H1 (cell line): ENCODE results near the gene CELSR1. TPM values are rescaled to one million over a fixed set of nuclear protein-coding genes. Genes with fewer than 3 reads are reported as not detected.
A peak's percentile ranks its signal among the peaks of the same experiment; 100 is the strongest.

Source experiments
- CTCF ChIA-PET: fragments of 300-600 bp; sonication (Branson Sonifier 250); formaldehyde crosslinking; loops from one replicate; lab custom pipeline; 2021; ENCODE audit not compliant: partially characterized antibody; lab: Charles Lee
- POLR2A ChIA-PET: fragments of 300-600 bp; sonication (Branson Sonifier 250); formaldehyde crosslinking; loops from one replicate; lab custom pipeline; 2021; ENCODE audit warnings: inconsistent platforms; ENCODE audit not compliant: partially characterized antibody; lab: Charles Lee
- DNase-seq, 2 experiments: peaks; one replicate each; pipeline versions ENCODE4 v3.0.0 to v3.0.0-alpha.2; 2010 to 2022; ENCODE audit warnings: low spot score in 2 of 2, low read depth in 1 of 2, mixed read lengths in 1 of 2
- FAIRE-seq: peaks from 2 replicates; lab custom pipeline; 2011; peaks lifted over from hg19 to GRCh38; lab: Jason Lieb, UNC
- H2AFZ ChIP-seq: 2 replicates; pipeline ENCODE4 v1.8.1; 2012; ENCODE audit warnings: low read length, inconsistent platforms
- H2AK5ac ChIP-seq: 2 replicates; pipeline ENCODE4 v1.6.1; 2013; ENCODE audit warnings: low read depth, low read length
- H2BK120ac ChIP-seq: replicated peaks from 2 replicates; pipeline ENCODE3; 2013; ENCODE audit warnings: low read depth, low read length, inconsistent platforms
- H2BK12ac ChIP-seq: 2 replicates; pipeline ENCODE4 v1.6.1; 2013; ENCODE audit warnings: low read depth, low read length
- H2BK15ac ChIP-seq: 2 replicates; pipeline ENCODE4 v1.6.1; 2013; ENCODE audit warnings: low read length
- H2BK20ac ChIP-seq: 2 replicates; pipeline ENCODE4 v1.6.1; 2013; ENCODE audit warnings: low read length
- H2BK5ac ChIP-seq: 2 replicates; pipeline ENCODE4 v1.6.1; 2013; ENCODE audit warnings: low read depth, low read length
- H3K14ac ChIP-seq: 2 replicates; pipeline ENCODE4 v1.6.1; 2013; ENCODE audit warnings: inconsistent platforms; ENCODE audit not compliant: insufficient read length
- H3K18ac ChIP-seq: 2 replicates; pipeline ENCODE4 v1.6.1; 2013; ENCODE audit warnings: low read length; ENCODE audit errors: extremely low read depth
- H3K23ac ChIP-seq: 2 replicates; pipeline ENCODE4 v1.6.1; 2013; ENCODE audit warnings: inconsistent platforms; ENCODE audit not compliant: insufficient read length
- H3K23me2 ChIP-seq: 2 replicates; pipeline ENCODE4 v1.6.1; 2013; ENCODE audit warnings: low read depth, low read length
- H3K27ac ChIP-seq: 2 replicates; pipeline ENCODE4 v1.6.1; 2011; ENCODE audit warnings: low read depth, low read length, inconsistent platforms
- H3K27me3 ChIP-seq, 4 experiments: replicated peaks in 1 of 4; 1 replicate in 1 of 4; 2 replicates in 3 of 4; pipeline versions ENCODE4 v1.6.1 to v1.8.1; 2011 to 2013; ENCODE audit warnings: low read length in 3 of 4, mild to moderate bottlenecking in 3 of 4, inconsistent platforms in 2 of 4, mixed read lengths in 2 of 4, moderate library complexity in 1 of 4; ENCODE audit not compliant: control insufficient read depth in 3 of 4, insufficient read depth in 3 of 4; ENCODE audit errors: extremely low read depth in 1 of 4
- H3K36me3 ChIP-seq, 4 experiments: 2 replicates each; pipeline versions ENCODE4 v1.6.1 to v1.8.1; 2011 to 2013; ENCODE audit warnings: mild to moderate bottlenecking in 4 of 4, low read length in 3 of 4, moderate library complexity in 2 of 4, control low read depth in 1 of 4, inconsistent platforms in 1 of 4; ENCODE audit not compliant: insufficient read depth in 4 of 4, control insufficient read depth in 2 of 4
- H3K4ac ChIP-seq: replicated peaks from 2 replicates; pipeline ENCODE3; 2013; ENCODE audit warnings: low read length, low read depth, mixed read lengths, inconsistent platforms; ENCODE audit not compliant: insufficient read length
- H3K4me1 ChIP-seq, 4 experiments: replicated peaks in 1 of 4; 1 replicate in 1 of 4; 2 replicates in 3 of 4; pipeline versions ENCODE4 v1.6.1 to v1.8.1; 2011 to 2013; ENCODE audit warnings: low read length in 3 of 4, inconsistent platforms in 2 of 4, mixed read lengths in 1 of 4; ENCODE audit not compliant: insufficient read depth in 4 of 4, control insufficient read depth in 3 of 4
- H3K4me2 ChIP-seq, 2 experiments: 2 replicates each; pipeline versions ENCODE4 v1.6.1 to v1.8.1; 2011 to 2013; ENCODE audit warnings: low read depth in 2 of 2, low read length in 2 of 2, control low read depth in 1 of 2, inconsistent platforms in 1 of 2, mild to moderate bottlenecking in 1 of 2; ENCODE audit not compliant: insufficient read depth in 1 of 2
- H3K4me3 ChIP-seq, 4 experiments: fragments of 200-600, 300-600 bp in 1 of 4; sonication (generic), shearing (Covaris generic), sonication (Bioruptor Twin) in 1 of 4; 2 replicates each; pipeline versions ENCODE4 v1.5.1 to v1.8.1; 2011 to 2016; ENCODE audit warnings: low read length in 4 of 4, low read depth in 3 of 4, control low read depth in 2 of 4, inconsistent platforms in 2 of 4, mild to moderate bottlenecking in 2 of 4, mixed read lengths in 1 of 4, moderate library complexity in 1 of 4; ENCODE audit not compliant: insufficient read depth in 2 of 4; ENCODE audit errors: extremely low read depth in 1 of 4
- H3K56ac ChIP-seq: replicated peaks from 2 replicates; pipeline ENCODE3; 2013; ENCODE audit warnings: low read depth, mild to moderate bottlenecking, mixed read lengths, low read length, inconsistent platforms; ENCODE audit not compliant: insufficient read length
- H3K79me1 ChIP-seq: 2 replicates; pipeline ENCODE4 v1.6.1; 2013; ENCODE audit warnings: low read depth, low read length, control low read depth
- H3K79me2 ChIP-seq, 2 experiments: 2 replicates each; pipeline versions ENCODE4 v1.6.1 to v1.8.1; 2012 to 2013; ENCODE audit warnings: low read length in 2 of 2, mild to moderate bottlenecking in 2 of 2, inconsistent platforms in 1 of 2; ENCODE audit not compliant: insufficient read depth in 2 of 2, control insufficient read depth in 1 of 2
- H3K9ac ChIP-seq, 4 experiments: replicated peaks in 1 of 4; 1 replicate in 1 of 4; 2 replicates in 3 of 4; pipeline versions ENCODE4 v1.6.1 to v1.8.1; 2011 to 2013; ENCODE audit warnings: low read depth in 3 of 4, low read length in 3 of 4, control low read depth in 2 of 4, mild to moderate bottlenecking in 2 of 4, moderate library complexity in 2 of 4, inconsistent platforms in 1 of 4; ENCODE audit errors: extremely low read depth in 1 of 4
- H3K9me3 ChIP-seq, 2 experiments: 2 replicates each; pipeline versions ENCODE4 v1.6.1 to v1.8.1; 2012 to 2013; ENCODE audit warnings: mild to moderate bottlenecking in 2 of 2, moderate library complexity in 2 of 2, control low read depth in 1 of 2, inconsistent platforms in 1 of 2, low read depth in 1 of 2, low read length in 1 of 2, mixed read lengths in 1 of 2; ENCODE audit not compliant: insufficient read depth in 2 of 2
- H4K20me1 ChIP-seq, 2 experiments: replicated peaks in 1 of 2; 2 replicates each; pipeline versions ENCODE3 to v1.8.1; 2011 to 2013; ENCODE audit warnings: inconsistent platforms in 2 of 2, low read length in 2 of 2, mild to moderate bottlenecking in 1 of 2; ENCODE audit not compliant: insufficient read depth in 2 of 2, control insufficient read depth in 1 of 2
- H4K5ac ChIP-seq: 2 replicates; pipeline ENCODE4 v1.6.1; 2013; ENCODE audit warnings: low read length, low read depth, mixed read lengths, inconsistent platforms; ENCODE audit not compliant: insufficient read length
- H4K8ac ChIP-seq: 2 replicates; pipeline ENCODE4 v1.8.0; 2013; ENCODE audit warnings: mild to moderate bottlenecking, moderate library complexity, low read length, inconsistent platforms; ENCODE audit not compliant: insufficient read depth; ENCODE audit errors: extremely low read depth
- H4K91ac ChIP-seq: replicated peaks from 2 replicates; pipeline ENCODE3; 2013; ENCODE audit warnings: low read length, mixed read lengths, inconsistent platforms; ENCODE audit not compliant: insufficient read length
- ATF3 ChIP-seq: IDR thresholded peaks from 2 replicates; pipeline ENCODE4 v1.6.1; 2011; ENCODE audit warnings: low read depth, mild to moderate bottlenecking, low read length; ENCODE audit not compliant: insufficient read depth
- BACH1 ChIP-seq: IDR thresholded peaks from 2 replicates; pipeline ENCODE4 v1.6.1; 2012; ENCODE audit warnings: low read length, improper control_type of control experiment
- CBX8 ChIP-seq: fragments of 300-800, 300-1000 bp; sonication (generic); IDR thresholded peaks from 2 replicates; pipeline ENCODE4 v1.7.1; 2016; ENCODE audit warnings: low read depth, low read length, borderline replicate concordance
- GABPA ChIP-seq: IDR thresholded peaks from 2 replicates; pipeline ENCODE4 v1.6.1; 2011; ENCODE audit warnings: mild to moderate bottlenecking, low read length, moderate library complexity, borderline replicate concordance; ENCODE audit not compliant: insufficient read depth
- GTF2F1 ChIP-seq: IDR thresholded peaks from 2 replicates; pipeline ENCODE4 v1.6.1; 2012; ENCODE audit warnings: low read depth, low read length, improper control_type of control experiment, borderline replicate concordance
- PHF8 ChIP-seq: fragments of 200-600 bp; sonication (generic); conservative IDR thresholded peaks from 2 replicates; pipeline ENCODE4 v1.7.1; 2012; ENCODE audit warnings: low read depth, mild to moderate bottlenecking, inconsistent platforms, low read length, moderate library complexity
- RXRA ChIP-seq: IDR thresholded peaks from 2 replicates; pipeline ENCODE4 v1.6.1; 2011; ENCODE audit warnings: low read depth, mild to moderate bottlenecking, low read length, moderate library complexity; ENCODE audit not compliant: insufficient read depth
- SP2 ChIP-seq: IDR thresholded peaks from 2 replicates; pipeline ENCODE4 v1.6.1; 2012; ENCODE audit warnings: mild to moderate bottlenecking, low read length, inconsistent platforms
- SP4 ChIP-seq: IDR thresholded peaks from 2 replicates; pipeline ENCODE4 v1.6.1; 2012; ENCODE audit warnings: low read length, inconsistent platforms
- TAF1 ChIP-seq: IDR thresholded peaks from 2 replicates; pipeline ENCODE4 v1.6.1; 2011; ENCODE audit warnings: mild to moderate bottlenecking, low read depth, low read length
- TBP ChIP-seq: IDR thresholded peaks from 2 replicates; pipeline ENCODE4 v1.6.1; 2011; ENCODE audit warnings: low read depth, low read length, improper control_type of control experiment
- USF2 ChIP-seq: IDR thresholded peaks from 2 replicates; pipeline ENCODE4 v1.6.1; 2011; ENCODE audit warnings: low read length, improper control_type of control experiment
- WGBS, 2 experiments: shearing (Covaris generic) in 1 of 2; methylation state at CpG; one replicate each; pipeline versions ENCODE4 v1.1.6 to v1.1.7; 2013 to 2015; ENCODE audit warnings: low lambda C conversion rate in 2 of 2, mixed read lengths in 2 of 2, inconsistent platforms in 1 of 2, low coverage in 1 of 2, missing lambda C conversion rate in 1 of 2; ENCODE audit not compliant: insufficient replicate concordance in 2 of 2, insufficient coverage in 1 of 2, insufficient read length in 1 of 2; ENCODE audit errors: extremely low coverage in 1 of 2, missing lambda C conversion rate in 1 of 2; 5-methylcytosine and 5-hydroxymethylcytosine counted together
- polyA plus RNA-seq, 7 experiments: library from polyadenylated mRNA; depleted of rRNA in 3 of 7; stranded (reverse) in 5 of 7; unstranded in 2 of 7; fragments of >200 nt in 5 of 7; fragments of 200-250 nt in 2 of 7; gene quantifications; 1 replicate in 5 of 7; 2 replicates in 1 of 7; 4 replicates in 1 of 7; pipeline versions ENCODE4 v1.2.1 to v1.2.3, GENCODE V29; 2011 to 2013; ENCODE audit warnings: missing spikeins in 2 of 7, mixed read lengths in 2 of 7
- total RNA-seq: library from RNA; stranded (reverse); fragmentation: NEBNext Ultra II Directional; extraction: Animal tissue kit (Norgen Biotek cat#: 25700); gene quantifications from 2 replicates; pipeline ENCODE4 v1.2.1, GENCODE V29; 2021

The CELSR1 gene
- total and polyA plus RNA-seq, 2 of the 8 experiments (the other 6 are each of a cell fraction or from before 2014, with no cell fraction given) = 9.0 to 12.4 TPM

GRCh38 chr22:46461566-46462180, 75.7 kb downstream of the CELSR1 start:
- Histone ChIP-seq H4K20me1 (peaks cover 0 to 5% of the 10 kb centered on the region in 2 experiments), H3K14ac (no peak overlapping the region), H3K36me3 (no peaks in the 10 kb centered on the region; a peak in 1 of 8 replicates), H2AFZ (no peak overlapping the region), H4K91ac (no peak overlapping the region), H3K18ac (no peak overlapping the region), H3K4ac (no peak overlapping the region), H2BK12ac (no peak overlapping the region), H2BK15ac (no peak overlapping the region), H3K4me2 (no peak overlapping the region), H3K27ac (no peak overlapping the region), H3K56ac (no peak overlapping the region), H4K5ac (no peak overlapping the region), H4K8ac (0 out of 2 replicates have a peak overlapping the region, but pooled peaks have one; percentile 40), H3K4me1 (peaks cover 0 to 7% (median 0%) of the 10 kb centered on the region in 4 experiments; a peak in 3 of 7 replicates), H2AK5ac (no peak overlapping the region), H2BK5ac (no peak overlapping the region), H3K23ac (no peak overlapping the region), H2BK120ac (no peak overlapping the region), H3K9ac (no peak overlapping the region), H3K27me3 (no peaks in the 10 kb centered on the region), H3K79me2 (no peaks in the 10 kb centered on the region), H2BK20ac (no peak overlapping the region), H3K23me2 (no peaks in the 10 kb centered on the region), H3K79me1 (no peaks in the 10 kb centered on the region), H3K9me3 (no peaks in the 10 kb centered on the region), H3K4me3 (no peak overlapping the region)
- FAIRE-seq (no peak), DNase-seq (no peak)
- ChIA-PET POLR2A (no interaction called here), CTCF (interaction anchor here (0.7 to 1.1 kb wide), 3 partner anchors 10 to 89 kb away, joined by 3 to 4 read pairs (median 3); no protein-coding TSS in a partner anchor)
- WGBS, 2 experiments = 88% methylated on average over 21 of the region's 22 CpGs; no CpG with 5 or more reads in 1 of the 2 experiments
- TF ChIP-seq GTF2F1 (no peak), USF2 (no peak), ATF3 (no peak), SP4 (no peak), TBP (no peak), GABPA (no peak), TAF1 (no peak), BACH1 (no peak), RXRA (no peak), PHF8 (no peak), SP2 (no peak), CBX8 (no peak)
